GM19395 (cell line): ENCODE data around the gene KAT6B.
A peak's percentile ranks its signal among the peaks of the same experiment; 100 is the strongest.

ENCODE experiments used
- ATAC-seq: cut with Tn5 transposase; IDR thresholded peaks from one replicate; pipeline ENCODE4 v1.9.1; 2021; ENCODE audit warnings: mild to moderate bottlenecking, moderate library complexity; ENCODE audit not compliant: unreplicated experiment

The KAT6B gene

GRCh38 chr10:74947781-74948401 is 121.5 kb downstream of the KAT6B start:
- ATAC-seq = no peak

GRCh38 chr10:74949034-74949832 is 122.8 kb downstream of the KAT6B start:
- ATAC-seq = no peak

GRCh38 chr10:74949843-74950765 is 123.7 kb downstream of the KAT6B start:
- ATAC-seq = no peak

- no peak for ATAC-seq
Observed at GRCh38 chr10:74953214-74953613, 126.8 kb downstream of the KAT6B start.

- no peak for ATAC-seq
Observed at GRCh38 chr10:74955796-74956195, 129.4 kb downstream of the KAT6B start.

- no peak for ATAC-seq
Observed at GRCh38 chr10:74956555-74957111, 130.2 kb downstream of the KAT6B start.

GRCh38 chr10:74957285-74957961 is 131.0 kb downstream of the KAT6B start:
- ATAC-seq = no peak

GRCh38 chr10:74958316-74958715 is 131.9 kb downstream of the KAT6B start:
- no peak for ATAC-seq

- no peak for ATAC-seq
Observed at GRCh38 chr10:74960670-74961069, 134.3 kb downstream of the KAT6B start.

- no peak for ATAC-seq
Observed at GRCh38 chr10:74962517-74962916, 136.1 kb downstream of the KAT6B start.

- ATAC-seq = peak; percentile 75
Observed at GRCh38 chr10:74963549-74963948, 137.1 kb downstream of the KAT6B start.

- no peak for ATAC-seq
Observed at GRCh38 chr10:74967911-74968666, 141.7 kb downstream of the KAT6B start.

- ATAC-seq = no peak
Observed at GRCh38 chr10:74968667-74969061, 142.3 kb downstream of the KAT6B start.

- ATAC-seq = no peak
Observed at GRCh38 chr10:74969093-74969492, 142.7 kb downstream of the KAT6B start.

GRCh38 chr10:74969530-74969929 is 143.1 kb downstream of the KAT6B start:
- no peak for ATAC-seq

GRCh38 chr10:74973741-74974392 is 147.5 kb downstream of the KAT6B start:
- no peak for ATAC-seq

GRCh38 chr10:74975758-74976157 is 149.4 kb downstream of the KAT6B start:
- no peak for ATAC-seq

- no peak for ATAC-seq
Observed at GRCh38 chr10:74976565-74976964, 150.2 kb downstream of the KAT6B start.

- ATAC-seq = no peak
Observed at GRCh38 chr10:74977072-74977471, 150.7 kb downstream of the KAT6B start.
